AG04450 (cell line): ENCODE measurements around the gene GRN. TPM values are rescaled to one million over a fixed set of nuclear protein-coding genes. Genes with fewer than 3 reads are reported as not detected.
"Not testable (repeated sequence)": the region's sequence is repeated elsewhere in the genome, so short reads cannot be mapped to it uniquely, and the experiment has no call there.

Experiments
- CTCF ChIA-PET: fragments of 300-600, 350-600 bp; formaldehyde crosslinking; extraction: SDS; loops from one replicate; lab custom pipeline; 2022; ENCODE audit warnings: antibody characterized with exemption, inconsistent platforms; lab: Charles Lee
- POLR2A ChIA-PET: fragments of 350-600 bp; formaldehyde crosslinking; extraction: SDS; loops from one replicate; lab custom pipeline; 2021; ENCODE audit warnings: antibody characterized with exemption, inconsistent platforms; lab: Yijun Ruan, JAX
- DNase-seq: peaks from one replicate; pipeline ENCODE4 v3.0.0-alpha.2; 2011; ENCODE audit warnings: low read depth, low spot score
- H3K27ac ChIP-seq: one replicate; pipeline ENCODE4 v1.5.1; 2012; ENCODE audit warnings: low read depth, low read length, control low read depth
- H3K27me3 ChIP-seq: one replicate; pipeline ENCODE4 v1.6.0; 2012; ENCODE audit warnings: low read length; ENCODE audit not compliant: control insufficient read depth, insufficient read depth
- H3K4me3 ChIP-seq: 2 replicates; pipeline ENCODE4 v1.5.1; 2011; ENCODE audit warnings: mild to moderate bottlenecking, low read depth, low read length, control low read depth
- H3K9me3 ChIP-seq: 2 replicates; pipeline ENCODE4 v1.5.1; 2012; ENCODE audit warnings: low read length; ENCODE audit not compliant: control insufficient read depth, insufficient read depth
- polyA plus RNA-seq: library from polyadenylated mRNA; depleted of rRNA; stranded (reverse); fragments of >200 nt; gene quantifications from 2 replicates; pipeline ENCODE4 v1.2.3, GENCODE V29; 2011
- TF ChIP-seq, protein P1 (sequence below): IDR thresholded peaks from 2 replicates; pipeline ENCODE4 v1.5.1; 2011; ENCODE audit warnings: low read depth, low read length, control low read depth, inconsistent platforms

Gene GRN
- polyA plus RNA-seq, 1 experiment: 203 TPM

GRCh38 chr17:44327715-44328449, 17.2 kb upstream of the GRN start:
- H3K27me3 ChIP-seq: no peaks in the 10 kb centered on the region
- TF ChIP-seq, protein P1, sequence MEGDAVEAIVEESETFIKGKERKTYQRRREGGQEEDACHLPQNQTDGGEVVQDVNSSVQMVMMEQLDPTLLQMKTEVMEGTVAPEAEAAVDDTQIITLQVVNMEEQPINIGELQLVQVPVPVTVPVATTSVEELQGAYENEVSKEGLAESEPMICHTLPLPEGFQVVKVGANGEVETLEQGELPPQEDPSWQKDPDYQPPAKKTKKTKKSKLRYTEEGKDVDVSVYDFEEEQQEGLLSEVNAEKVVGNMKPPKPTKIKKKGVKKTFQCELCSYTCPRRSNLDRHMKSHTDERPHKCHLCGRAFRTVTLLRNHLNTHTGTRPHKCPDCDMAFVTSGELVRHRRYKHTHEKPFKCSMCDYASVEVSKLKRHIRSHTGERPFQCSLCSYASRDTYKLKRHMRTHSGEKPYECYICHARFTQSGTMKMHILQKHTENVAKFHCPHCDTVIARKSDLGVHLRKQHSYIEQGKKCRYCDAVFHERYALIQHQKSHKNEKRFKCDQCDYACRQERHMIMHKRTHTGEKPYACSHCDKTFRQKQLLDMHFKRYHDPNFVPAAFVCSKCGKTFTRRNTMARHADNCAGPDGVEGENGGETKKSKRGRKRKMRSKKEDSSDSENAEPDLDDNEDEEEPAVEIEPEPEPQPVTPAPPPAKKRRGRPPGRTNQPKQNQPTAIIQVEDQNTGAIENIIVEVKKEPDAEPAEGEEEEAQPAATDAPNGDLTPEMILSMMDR: no peak
- ChIA-PET CTCF (interaction anchor here (0.9 to 1.1 kb wide), 3 partner anchors 117 to 124 kb away, joined by 3 to 5 read pairs (median 3); no protein-coding TSS in a partner anchor), POLR2A (interaction anchor here (1.1 kb wide), 1 partner anchor 106 kb away, joined by 4 read pairs; no protein-coding TSS in a partner anchor)
- H3K4me3 ChIP-seq: no peak overlapping the region
- H3K27ac ChIP-seq: no peak overlapping the region
- H3K9me3 ChIP-seq: peaks cover 2% of the 10 kb centered on the region; the same call in 1 of the 2 replicates
- DNase-seq: no peak

DNA sequence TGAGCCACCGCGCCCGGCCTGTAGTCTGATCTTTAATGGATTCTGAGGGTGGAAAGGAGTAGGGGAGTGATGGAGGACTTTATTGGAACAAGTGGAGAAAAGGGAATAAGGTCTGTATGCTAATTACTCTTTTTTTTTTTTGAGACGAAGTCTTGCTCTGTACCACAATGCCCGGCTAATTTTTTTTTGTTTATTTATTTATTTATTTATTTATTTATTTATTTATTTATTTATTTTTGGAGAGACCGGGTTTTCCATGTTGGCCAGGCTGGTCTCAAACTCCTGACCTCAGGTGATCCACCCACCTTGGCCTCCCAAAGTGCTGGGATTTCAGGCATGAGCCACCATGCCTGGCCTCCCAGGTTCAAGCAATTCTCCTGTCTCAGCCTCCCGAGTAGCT, 15.6 kb upstream of the GRN start:
- H3K4me3 ChIP-seq, H3K27me3 ChIP-seq, H3K9me3 ChIP-seq, DNase-seq, POLR2A ChIA-PET, H3K27ac ChIP-seq: not testable (repeated sequence)
- CTCF ChIA-PET: interaction anchor here (0.6 to 2.9 kb wide), 4 partner anchors 11 to 286 kb away, joined by 3 to 16 read pairs (median 10); no protein-coding TSS in a partner anchor

GRCh38 chr17:44330263-44330662, 14.8 kb upstream of the GRN start:
- CTCF ChIA-PET: interaction anchor here (0.7 to 2.9 kb wide), 14 partner anchors 9 to 192 kb away, joined by 3 to 16 read pairs (median 6); partner anchors contain the start of gene GRN
- POLR2A ChIA-PET, H3K27me3 ChIP-seq, H3K27ac ChIP-seq, DNase-seq, H3K4me3 ChIP-seq, H3K9me3 ChIP-seq: not testable (repeated sequence)

GRCh38 chr17:44331249-44331760, 13.8 kb upstream of the GRN start:
- POLR2A ChIA-PET: interaction anchor here (0.7 to 1.3 kb wide), 2 partner anchors 13 to 121 kb away, joined by 3 read pairs; no protein-coding TSS in a partner anchor

DNA sequence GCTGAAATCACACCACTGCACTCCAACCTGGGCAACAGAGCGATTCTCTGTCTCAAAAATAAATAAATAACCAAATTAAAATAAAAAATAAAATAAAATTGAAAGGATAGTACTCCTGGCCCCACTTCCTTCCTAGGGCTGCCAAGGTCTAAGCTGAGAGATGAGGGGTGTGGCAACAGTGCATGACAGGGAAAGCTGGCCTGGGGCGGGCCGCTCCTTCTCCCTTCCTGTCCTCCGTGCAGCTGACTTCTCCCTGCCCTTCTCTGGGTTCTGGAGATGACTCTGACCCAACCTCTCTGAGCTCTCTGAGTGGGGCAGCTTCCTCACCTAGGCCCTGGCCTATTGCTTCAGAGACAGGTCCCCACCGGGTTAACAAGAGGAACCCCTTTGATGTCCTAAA, 11.7 kb upstream of the GRN start:
- POLR2A ChIA-PET: no interaction called here
- no peak for DNase-seq
- TF ChIP-seq, protein P1: no peak
- CTCF ChIA-PET: interaction anchor here (1.0 to 2.9 kb wide), 3 partner anchors 12 to 123 kb away, joined by 3 to 16 read pairs (median 5); partner anchors contain the start of gene GRN
- Histone ChIP-seq H3K4me3 (no peak overlapping the region), H3K27ac (no peak overlapping the region), H3K27me3 (peaks cover 14% of the 10 kb centered on the region), H3K9me3 (no peaks in the 10 kb centered on the region)

More at GRCh38 chr17:44331249-44331760, 13.8 kb upstream of the GRN start:
- no peak for DNase-seq
- no peak overlapping the region for H3K4me3 ChIP-seq
- CTCF ChIA-PET: interaction anchor here (0.6 to 2.9 kb wide), 14 partner anchors 9 to 191 kb away, joined by 3 to 16 read pairs (median 6); partner anchors contain the start of genes GRN and TMUB2
- TF ChIP-seq, protein P1: peak; percentile 74
- no peak overlapping the region for H3K27ac ChIP-seq
- H3K9me3 ChIP-seq: no peaks in the 10 kb centered on the region
- peaks cover 10% of the 10 kb centered on the region for H3K27me3 ChIP-seq
